CD14-positive monocyte (primary cell): ENCODE data around the gene VSX2. TPM values are rescaled to one million over a fixed set of nuclear protein-coding genes. Genes with fewer than 3 reads are reported as not detected.

Experiments
- DNase-seq, 3 donors: peaks; one replicate each; pipeline ENCODE4 v3.0.0-alpha.2; 2011 to 2022
- H2AFZ ChIP-seq: 2 replicates; pipeline ENCODE4 v1.6.0; 2012; ENCODE audit warnings: mild to moderate bottlenecking, low read depth, low read length, inconsistent platforms; ENCODE audit not compliant: insufficient read depth, poor library complexity, severe bottlenecking
- H3K27ac ChIP-seq, 2 donors: 1 replicate in 1 of 2; 2 replicates in 1 of 2; pipeline ENCODE4 v1.5.1; 2012 to 2013; ENCODE audit warnings: low read length in 2 of 2, control low read depth in 1 of 2, inconsistent platforms in 1 of 2, low read depth in 1 of 2, mild to moderate bottlenecking in 1 of 2
- H3K27me3 ChIP-seq, 2 donors: one replicate each; pipeline versions ENCODE4 v1.6.0 to v1.6.1; 2011 to 2013; ENCODE audit warnings: low read length in 2 of 2; ENCODE audit not compliant: control insufficient read depth in 2 of 2, insufficient read depth in 2 of 2
- H3K36me3 ChIP-seq, 2 donors: replicated peaks in 1 of 2; 1 replicate in 1 of 2; 2 replicates in 1 of 2; pipeline versions ENCODE4 v1.5.1 to v1.6.1; 2012 to 2013; ENCODE audit warnings: low read length in 2 of 2, control low read depth in 1 of 2, inconsistent platforms in 1 of 2, mild to moderate bottlenecking in 1 of 2; ENCODE audit not compliant: insufficient read depth in 2 of 2, control insufficient read depth in 1 of 2
- H3K4me1 ChIP-seq, 2 donors: 1 replicate in 1 of 2; 2 replicates in 1 of 2; pipeline versions ENCODE4 v1.5.1 to v1.6.1; 2012 to 2013; ENCODE audit warnings: low read length in 2 of 2, control low read depth in 1 of 2, inconsistent platforms in 1 of 2, mild to moderate bottlenecking in 1 of 2, moderate library complexity in 1 of 2; ENCODE audit not compliant: insufficient read depth in 2 of 2, control insufficient read depth in 1 of 2
- H3K4me2 ChIP-seq: replicated peaks from 2 replicates; pipeline ENCODE3; 2012; ENCODE audit warnings: low read length, moderate library complexity, mild to moderate bottlenecking; ENCODE audit not compliant: poor library complexity, severe bottlenecking; ENCODE audit errors: extremely low read depth
- H3K4me3 ChIP-seq, 3 experiments: fragments of 200-600 bp in 1 of 3; sonication (generic) in 1 of 3; replicated peaks in 1 of 3; 1 replicate in 2 of 3; 2 replicates in 1 of 3; pipeline ENCODE4 v1.5.1; 2011 to 2013; ENCODE audit warnings: low read length in 3 of 3, mild to moderate bottlenecking in 3 of 3, control low read depth in 2 of 3, low read depth in 2 of 3, inconsistent platforms in 1 of 3, moderate library complexity in 1 of 3
- H3K79me2 ChIP-seq: 2 replicates; pipeline ENCODE4 v1.6.0; 2012; ENCODE audit warnings: mild to moderate bottlenecking, control low read depth, inconsistent platforms, low read length, moderate library complexity; ENCODE audit not compliant: insufficient read depth
- H3K9ac ChIP-seq: 2 replicates; pipeline ENCODE4 v1.6.0; 2017; ENCODE audit warnings: low read length, mild to moderate bottlenecking; ENCODE audit not compliant: insufficient read depth, poor library complexity, severe bottlenecking
- H3K9me3 ChIP-seq, 2 donors: replicated peaks in 1 of 2; 1 replicate in 1 of 2; 2 replicates in 1 of 2; pipeline versions ENCODE4 v1.5.1 to v1.6.1; 2012 to 2013; ENCODE audit warnings: low read length in 2 of 2, control low read depth in 1 of 2; ENCODE audit not compliant: control insufficient read depth in 1 of 2, insufficient read depth in 1 of 2
- H4K20me1 ChIP-seq: 2 replicates; pipeline ENCODE4 v1.6.0; 2012; ENCODE audit warnings: mild to moderate bottlenecking, low read length, control low read depth, moderate library complexity; ENCODE audit not compliant: insufficient read depth
- H3K27ac Mint-ChIP-seq, 7 donors: one replicate each; pipeline ENCODE4 v1.8.0; 2020; ENCODE audit warnings: mild to moderate bottlenecking in 7 of 7, mixed read lengths in 7 of 7, moderate library complexity in 6 of 7, inconsistent platforms in 2 of 7
- H3K27me3 Mint-ChIP-seq, 3 donors: one replicate each; pipeline ENCODE4 v1.8.0; 2021 to 2022; ENCODE audit warnings: low read depth in 3 of 3, mild to moderate bottlenecking in 3 of 3, mixed read lengths in 3 of 3, moderate library complexity in 3 of 3, inconsistent platforms in 1 of 3
- H3K36me3 Mint-ChIP-seq, 2 donors: one replicate each; pipeline ENCODE4 v1.8.0; 2020; ENCODE audit warnings: mixed read lengths in 2 of 2, inconsistent platforms in 1 of 2, mild to moderate bottlenecking in 1 of 2
- H3K4me1 Mint-ChIP-seq: one replicate; pipeline ENCODE4 v1.8.0; 2020; ENCODE audit warnings: mild to moderate bottlenecking, mixed read lengths
- H3K4me3 Mint-ChIP-seq, 2 donors: one replicate each; pipeline ENCODE4 v1.8.0; 2020; ENCODE audit warnings: mild to moderate bottlenecking in 2 of 2, mixed read lengths in 2 of 2, moderate library complexity in 1 of 2
- H3K9me3 Mint-ChIP-seq, 7 donors: one replicate each; pipeline ENCODE4 v1.8.0; 2020 to 2022; ENCODE audit warnings: mixed read lengths in 7 of 7, mild to moderate bottlenecking in 6 of 7, moderate library complexity in 6 of 7, inconsistent platforms in 2 of 7
- WGBS: methylation state at CpG from one replicate; pipeline ENCODE4 v1.1.5; 2013; ENCODE audit warnings: missing lambda C conversion rate; ENCODE audit not compliant: insufficient coverage; 5-methylcytosine and 5-hydroxymethylcytosine counted together
- intact Hi-C, 2 donors: fragments of 100-400 bp; cut with micrococcal nuclease; formaldehyde crosslinking; loops; one replicate each; pipeline versions ENCODE4 v1.15.0 to v1.15.1; 2023
- polyA plus RNA-seq, 3 donors: library from polyadenylated mRNA; depleted of rRNA in 1 of 3; unstranded in 2 of 3; stranded (reverse) in 1 of 3; fragments of 300-500 nt in 2 of 3; fragments of >200 nt in 1 of 3; fragmentation: Illumina TruSeq in 2 of 3; gene quantifications; 1 replicate in 2 of 3; 2 replicates in 1 of 3; pipeline ENCODE4 v1.2.3, GENCODE V29; 2012 to 2021
- TF ChIP-seq, protein P1 (sequence below): fragments of 200-600 bp; IDR thresholded peaks from one replicate; pipeline ENCODE4 v1.8.0; 2022; ENCODE audit warnings: antibody characterized with exemption, mild to moderate bottlenecking

The VSX2 gene
- polyA plus RNA-seq, 3 donors, result not detected

DNA sequence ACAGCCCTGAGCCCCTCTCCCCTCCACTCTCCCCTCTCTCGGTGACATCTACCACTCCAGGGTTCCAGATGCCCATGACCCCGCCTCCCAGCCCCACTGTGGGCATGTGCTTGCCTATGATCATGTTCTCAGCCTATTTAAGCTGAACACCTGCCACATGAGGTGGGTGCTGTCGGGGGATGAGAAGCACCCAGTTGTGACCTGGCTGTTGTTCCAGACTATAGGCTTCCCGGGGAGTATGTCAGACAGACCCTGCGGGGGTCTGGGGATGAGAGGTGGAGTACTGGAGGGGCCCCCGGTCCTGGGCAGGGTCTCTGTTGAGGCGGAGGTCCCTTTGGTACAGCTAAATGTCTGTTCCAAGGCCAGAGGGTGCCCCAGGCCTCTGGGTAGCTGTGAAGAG, 6.0 kb downstream of the VSX2 start:
- peaks cover 21% of the 10 kb centered on the region for H3K4me1 Mint-ChIP-seq
- H3K27me3 ChIP-seq, result peaks cover 41 to 81% of the 10 kb centered on the region in 2 donors
- no peak overlapping the region for H3K4me3 ChIP-seq
- intact Hi-C loops, result no loop called here
- peaks cover 0 to 12% (median 4%) of the 10 kb centered on the region in 7 donors for H3K9me3 Mint-ChIP-seq
- no peaks in the 10 kb centered on the region for H3K79me2 ChIP-seq
- peak overlapping the region in 1 of 2 donors; percentile 4 for H3K4me3 Mint-ChIP-seq
- WGBS, result 70% methylated on average over 6 of the region's 7 CpGs
- DNase-seq, result no peak
- H2AFZ ChIP-seq, result no peak overlapping the region
- H3K4me1 ChIP-seq, result peaks cover 10 to 13% of the 10 kb centered on the region in 2 donors
- no peak overlapping the region for H3K4me2 ChIP-seq
- H3K36me3 ChIP-seq, result no peaks in the 10 kb centered on the region
- TF ChIP-seq, protein P1, sequence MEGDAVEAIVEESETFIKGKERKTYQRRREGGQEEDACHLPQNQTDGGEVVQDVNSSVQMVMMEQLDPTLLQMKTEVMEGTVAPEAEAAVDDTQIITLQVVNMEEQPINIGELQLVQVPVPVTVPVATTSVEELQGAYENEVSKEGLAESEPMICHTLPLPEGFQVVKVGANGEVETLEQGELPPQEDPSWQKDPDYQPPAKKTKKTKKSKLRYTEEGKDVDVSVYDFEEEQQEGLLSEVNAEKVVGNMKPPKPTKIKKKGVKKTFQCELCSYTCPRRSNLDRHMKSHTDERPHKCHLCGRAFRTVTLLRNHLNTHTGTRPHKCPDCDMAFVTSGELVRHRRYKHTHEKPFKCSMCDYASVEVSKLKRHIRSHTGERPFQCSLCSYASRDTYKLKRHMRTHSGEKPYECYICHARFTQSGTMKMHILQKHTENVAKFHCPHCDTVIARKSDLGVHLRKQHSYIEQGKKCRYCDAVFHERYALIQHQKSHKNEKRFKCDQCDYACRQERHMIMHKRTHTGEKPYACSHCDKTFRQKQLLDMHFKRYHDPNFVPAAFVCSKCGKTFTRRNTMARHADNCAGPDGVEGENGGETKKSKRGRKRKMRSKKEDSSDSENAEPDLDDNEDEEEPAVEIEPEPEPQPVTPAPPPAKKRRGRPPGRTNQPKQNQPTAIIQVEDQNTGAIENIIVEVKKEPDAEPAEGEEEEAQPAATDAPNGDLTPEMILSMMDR, result no peak
- H3K9me3 ChIP-seq, result peaks cover 0 to 30% of the 10 kb centered on the region in 2 donors
- H3K27me3 Mint-ChIP-seq, result peaks cover 66 to 82% (median 70%) of the 10 kb centered on the region in 3 donors
- peaks cover 0 to 2% of the 10 kb centered on the region in 2 donors for H3K36me3 Mint-ChIP-seq
- H3K27ac ChIP-seq, result no peak overlapping the region
- H3K9ac ChIP-seq, result no peak overlapping the region
- no peaks in the 10 kb centered on the region for H4K20me1 ChIP-seq
- H3K27ac Mint-ChIP-seq, result no peak overlapping the region

DNA sequence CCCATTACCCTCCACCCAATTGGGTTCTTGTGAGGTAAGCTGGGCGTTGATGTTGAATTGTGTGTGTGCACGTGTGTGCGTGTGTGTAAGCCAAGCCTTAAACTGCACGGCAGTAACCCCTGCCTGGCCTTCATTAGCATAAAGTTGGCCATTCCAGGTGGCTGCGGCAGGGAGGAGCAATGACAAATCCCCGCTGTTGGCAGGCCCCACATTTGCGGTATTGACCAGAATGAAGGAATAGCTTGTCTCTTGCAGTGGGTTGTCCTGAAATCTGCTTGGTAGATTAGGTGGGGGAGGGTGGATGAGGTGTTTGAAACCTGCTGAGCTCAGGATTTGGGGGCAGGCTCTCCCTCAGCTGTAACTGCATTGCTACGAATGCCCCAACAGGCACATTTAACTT, 7.3 kb downstream of the VSX2 start:
- TF ChIP-seq, protein P1, result no peak
- peaks cover 29 to 69% of the 10 kb centered on the region in 2 donors for H3K27me3 ChIP-seq
- 93% methylated on average over 8 of the region's 8 CpGs for WGBS

More for the DNA sequence above, 7.3 kb downstream of the VSX2 start:
- H3K4me3 Mint-ChIP-seq, result no peak overlapping the region
- peaks cover 0 to under 1% of the 10 kb centered on the region in 2 donors for H3K36me3 Mint-ChIP-seq
- Histone ChIP-seq H4K20me1 (no peaks in the 10 kb centered on the region), H3K9me3 (peaks cover 0 to 20% of the 10 kb centered on the region in 2 donors), H3K36me3 (no peaks in the 10 kb centered on the region), H3K4me3 (no peak overlapping the region), H3K79me2 (no peaks in the 10 kb centered on the region), H3K4me1 (peaks cover under 1 to 5% of the 10 kb centered on the region in 2 donors), H3K27ac (no peak overlapping the region), H2AFZ (no peak overlapping the region), H3K4me2 (no peak overlapping the region), H3K9ac (no peak overlapping the region)
- H3K27me3 Mint-ChIP-seq, result peaks cover 53 to 70% (median 64%) of the 10 kb centered on the region in 3 donors
- peaks cover 0 to 9% (median 1%) of the 10 kb centered on the region in 7 donors for H3K9me3 Mint-ChIP-seq
- H3K27ac Mint-ChIP-seq, result no peak overlapping the region
- peaks cover 14% of the 10 kb centered on the region for H3K4me1 Mint-ChIP-seq
- no peak for DNase-seq
- intact Hi-C loops, result no loop called here
